Uterus (tissue), 2 donors: ENCODE results near the gene ARID3B.

Experiments
- CTCF ChIP-seq, 4 experiments: fragments of 200-600 bp in 2 of 4; fragments of 450-650 bp in 2 of 4; sonication (generic) in 2 of 4; IDR thresholded peaks; one replicate each; pipeline ENCODE4 v1.5.1; 2016 to 2019; ENCODE audit warnings: antibody characterized with exemption in 4 of 4, mild to moderate bottlenecking in 2 of 4, moderate library complexity in 1 of 4
- POLR2A ChIP-seq, 2 donors: fragments of 450-650 bp; IDR thresholded peaks; one replicate each; pipeline ENCODE4 v1.6.1; 2016; ENCODE audit warnings: antibody characterized with exemption in 2 of 2, mild to moderate bottlenecking in 1 of 2, moderate library complexity in 1 of 2

- TF ChIP-seq CTCF (IDR thresholded peaks at IDR 0.05) (no peak), POLR2A (IDR thresholded peaks at IDR 0.05) (no peak)
These were observed 44.4 kb upstream of the ARID3B start for GRCh38 chr15:74496648-74497047.
